Calu3 (cell line): ENCODE data around the gene SECISBP2L. TPM values are rescaled to one million over a fixed set of nuclear protein-coding genes. Genes with fewer than 3 reads are reported as not detected.

Experiments used
- BruUV-seq: library from RNA; stranded (reverse); fragments of 400-500 nt; replicated peaks from 2 replicates; lab custom pipeline; 2021; lab: Mats Ljungman, UMichigan
- CTCF ChIA-PET: fragments of 300-600 bp; sonication (Branson Sonifier 250); formaldehyde crosslinking; loops from one replicate; lab custom pipeline; 2022; ENCODE audit warnings: antibody characterized with exemption; lab: Charles Lee
- DNase-seq: peaks from one replicate; pipeline ENCODE4 v3.0.0; 2022
- H3K27ac Mint-ChIP-seq: one replicate; pipeline ENCODE4 v1.8.0; 2022; ENCODE audit warnings: mixed read lengths; ENCODE audit not compliant: unreplicated experiment
- H3K27me3 Mint-ChIP-seq: one replicate; pipeline ENCODE4 v1.8.0; 2022; ENCODE audit warnings: mixed read lengths; ENCODE audit not compliant: unreplicated experiment
- H3K36me3 Mint-ChIP-seq: one replicate; pipeline ENCODE4 v1.8.0; 2022; ENCODE audit warnings: mild to moderate bottlenecking, moderate library complexity, mixed read lengths; ENCODE audit not compliant: insufficient read depth, unreplicated experiment
- H3K4me1 Mint-ChIP-seq: one replicate; pipeline ENCODE4 v1.8.0; 2022; ENCODE audit warnings: mild to moderate bottlenecking, low read depth, mixed read lengths; ENCODE audit not compliant: unreplicated experiment
- H3K4me3 Mint-ChIP-seq: one replicate; pipeline ENCODE4 v1.8.0; 2022; ENCODE audit warnings: mild to moderate bottlenecking, low read depth, moderate library complexity, mixed read lengths; ENCODE audit not compliant: unreplicated experiment
- H3K9me3 Mint-ChIP-seq: one replicate; pipeline ENCODE4 v1.8.0; 2022; ENCODE audit warnings: low read depth, mixed read lengths; ENCODE audit not compliant: unreplicated experiment
- CTCF ChIP-seq: fragments of 200-600 bp; IDR thresholded peaks from one replicate; pipeline ENCODE4 v1.8.0; 2022; ENCODE audit warnings: antibody characterized with exemption; ENCODE audit not compliant: unreplicated experiment
- intact Hi-C: fragments of 100-400 bp; cut with micrococcal nuclease; formaldehyde crosslinking; loops from one replicate; pipeline ENCODE4 v1.10.0; 2022; ENCODE audit not compliant: unreplicated experiment
- total RNA-seq: library from RNA; stranded (reverse); gene quantifications from 2 replicates; pipeline ENCODE4 v1.2.3, GENCODE V29; 2022

SECISBP2L gene
- total RNA-seq, 1 experiment from 2014 or later, result 32.6 TPM

GRCh38 chr15:48945386-48945785 is 100.9 kb downstream of the SECISBP2L start:
- BruUV-seq, result no TSS peak
- intact Hi-C loops, result no loop called here
- Mint-ChIP-seq H3K4me1 (peaks cover 29% of the 10 kb centered on the region), H3K27me3 (no peaks in the 10 kb centered on the region), H3K36me3 (no peaks in the 10 kb centered on the region), H3K9me3 (peaks cover 3% of the 10 kb centered on the region), H3K4me3 (peak overlapping the region; percentile 35), H3K27ac (peak overlapping the region; percentile 95)
- DNase-seq, result no peak
- no peak for TF ChIP-seq CTCF
- CTCF ChIA-PET, result interaction anchor here (1.0 to 1.5 kb wide), 4 partner anchors 17 to 84 kb away, joined by 3 to 6 read pairs (median 5); partner anchors contain the start of gene EID1

GRCh38 chr15:48941904-48942303 is 104.3 kb downstream of the SECISBP2L start:
- no peaks in the 10 kb centered on the region for H3K36me3 Mint-ChIP-seq
- peaks cover 3% of the 10 kb centered on the region for H3K9me3 Mint-ChIP-seq
- no peak for DNase-seq
- no TSS peak for BruUV-seq
- H3K27me3 Mint-ChIP-seq, result no peaks in the 10 kb centered on the region
- no peak for TF ChIP-seq CTCF
- H3K27ac Mint-ChIP-seq, result no peak overlapping the region
- no peak overlapping the region for H3K4me3 Mint-ChIP-seq
- intact Hi-C loops, result no loop called here
- H3K4me1 Mint-ChIP-seq, result peaks cover 29% of the 10 kb centered on the region
- CTCF ChIA-PET, result interaction anchor here (0.7 kb wide), 3 partner anchors 23 to 1559 kb away, joined by 3 read pairs; no protein-coding TSS in a partner anchor

- TF ChIP-seq CTCF, result no peak
- Mint-ChIP-seq H3K4me3 (no peak overlapping the region), H3K27ac (peak overlapping the region; percentile 28), H3K36me3 (no peaks in the 10 kb centered on the region), H3K4me1 (peaks cover 16% of the 10 kb centered on the region), H3K27me3 (no peaks in the 10 kb centered on the region), H3K9me3 (peaks cover 3% of the 10 kb centered on the region)
- CTCF ChIA-PET, result interaction anchor here (1.5 kb wide), 1 partner anchor 63 kb away, joined by 4 read pairs; the partner anchor contains the start of gene EID1
- no TSS peak for BruUV-seq
- intact Hi-C loops, result no loop called here
- DNase-seq, result no peak
Measured at GRCh38 chr15:48940508-48940907, 105.7 kb downstream of the SECISBP2L start.

GRCh38 chr15:48939648-48940047 is 106.6 kb downstream of the SECISBP2L start:
- H3K4me1 Mint-ChIP-seq, result peaks cover 9% of the 10 kb centered on the region
- H3K27me3 Mint-ChIP-seq, result no peaks in the 10 kb centered on the region

More at GRCh38 chr15:48939648-48940047, 106.6 kb downstream of the SECISBP2L start:
- CTCF ChIA-PET, result interaction anchor here (0.7 to 1.5 kb wide), 2 partner anchors 8 to 62 kb away, joined by 3 to 4 read pairs; partner anchors contain the start of gene EID1
- BruUV-seq, result no TSS peak
- DNase-seq, result no peak
- intact Hi-C loops, result no loop called here
- TF ChIP-seq CTCF, result no peak
- H3K27ac Mint-ChIP-seq, result no peak overlapping the region
- H3K4me3 Mint-ChIP-seq, result no peak overlapping the region
- no peaks in the 10 kb centered on the region for H3K36me3 Mint-ChIP-seq
- peaks cover 3% of the 10 kb centered on the region for H3K9me3 Mint-ChIP-seq

Other genes with a start within 250 kb of the SECISBP2L start
- 19.6 and 27.1 TPM in 2 replicates for gene CEP152, start 235.4 kb downstream of the SECISBP2L start, total RNA-seq
- gene EID1, start 168.3 kb downstream of the SECISBP2L start, total RNA-seq, result 74.3 and 84.2 TPM in 2 replicates
- 1.2 and 1.9 TPM in 2 replicates for gene SHC4, start 82.5 kb downstream of the SECISBP2L start, total RNA-seq
- gene COPS2, start 109.2 kb upstream of the SECISBP2L start, total RNA-seq, result 73.7 and 80.9 TPM in 2 replicates
- 44.2 and 48.3 TPM in 2 replicates for gene GALK2, start 123.8 kb upstream of the SECISBP2L start, total RNA-seq